ENCODE data around the gene PDE8B.

Gene PDE8B

DNA sequence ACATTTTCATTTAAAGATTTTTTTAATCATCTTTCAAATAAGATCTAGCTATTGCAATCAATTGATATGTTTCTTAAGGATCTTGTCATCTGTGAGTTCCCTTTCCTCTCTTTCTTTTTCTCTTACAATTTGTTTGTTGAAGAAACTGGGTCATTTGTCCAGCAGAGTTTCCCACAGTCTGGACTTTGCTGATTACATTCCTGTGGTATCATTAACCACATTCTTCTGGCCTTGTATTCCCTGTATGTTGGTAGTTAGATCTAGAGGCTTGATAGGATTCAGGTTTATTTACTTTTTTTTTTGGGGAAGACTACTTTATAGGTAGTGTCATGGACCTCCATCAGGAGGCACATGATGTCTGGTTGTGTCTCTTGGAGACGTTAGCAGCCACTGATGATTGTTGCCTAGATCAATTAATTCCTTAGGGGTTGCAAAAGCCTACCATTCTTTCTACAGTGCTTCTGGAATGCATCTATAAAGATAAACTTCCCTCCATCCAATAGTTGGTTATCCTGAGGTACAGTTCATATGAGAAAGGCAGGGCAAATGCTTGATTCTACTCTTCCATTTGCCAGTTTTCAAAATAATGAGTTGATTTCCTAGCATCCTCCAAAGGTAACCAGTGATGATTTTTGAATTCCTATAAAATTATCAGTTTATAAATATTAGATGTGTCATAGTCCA, 14.3 kb downstream of the PDE8B start:
- no peak for TF ChIP-seq RAD21 (IDR thresholded peaks at IDR 0.05; ENCODE audit: low read depth)

GRCh38 chr5:77225531-77225930, 15.1 kb downstream of the PDE8B start:
- TF ChIP-seq TAF1 (IDR thresholded peaks at IDR 0.05; ENCODE audit: low read depth), result no peak
- TF ChIP-seq TCF12 (IDR thresholded peaks at IDR 0.05; ENCODE audit: low read depth), result no peak
- TF ChIP-seq NFIC (IDR thresholded peaks at IDR 0.05), result no peak
- TF ChIP-seq EGR1 (IDR thresholded peaks at IDR 0.05), result no peak
- TF ChIP-seq, protein P1, sequence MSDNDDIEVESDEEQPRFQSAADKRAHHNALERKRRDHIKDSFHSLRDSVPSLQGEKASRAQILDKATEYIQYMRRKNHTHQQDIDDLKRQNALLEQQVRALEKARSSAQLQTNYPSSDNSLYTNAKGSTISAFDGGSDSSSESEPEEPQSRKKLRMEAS (IDR thresholded peaks at IDR 0.05), result no peak
- TF ChIP-seq, protein P2, sequence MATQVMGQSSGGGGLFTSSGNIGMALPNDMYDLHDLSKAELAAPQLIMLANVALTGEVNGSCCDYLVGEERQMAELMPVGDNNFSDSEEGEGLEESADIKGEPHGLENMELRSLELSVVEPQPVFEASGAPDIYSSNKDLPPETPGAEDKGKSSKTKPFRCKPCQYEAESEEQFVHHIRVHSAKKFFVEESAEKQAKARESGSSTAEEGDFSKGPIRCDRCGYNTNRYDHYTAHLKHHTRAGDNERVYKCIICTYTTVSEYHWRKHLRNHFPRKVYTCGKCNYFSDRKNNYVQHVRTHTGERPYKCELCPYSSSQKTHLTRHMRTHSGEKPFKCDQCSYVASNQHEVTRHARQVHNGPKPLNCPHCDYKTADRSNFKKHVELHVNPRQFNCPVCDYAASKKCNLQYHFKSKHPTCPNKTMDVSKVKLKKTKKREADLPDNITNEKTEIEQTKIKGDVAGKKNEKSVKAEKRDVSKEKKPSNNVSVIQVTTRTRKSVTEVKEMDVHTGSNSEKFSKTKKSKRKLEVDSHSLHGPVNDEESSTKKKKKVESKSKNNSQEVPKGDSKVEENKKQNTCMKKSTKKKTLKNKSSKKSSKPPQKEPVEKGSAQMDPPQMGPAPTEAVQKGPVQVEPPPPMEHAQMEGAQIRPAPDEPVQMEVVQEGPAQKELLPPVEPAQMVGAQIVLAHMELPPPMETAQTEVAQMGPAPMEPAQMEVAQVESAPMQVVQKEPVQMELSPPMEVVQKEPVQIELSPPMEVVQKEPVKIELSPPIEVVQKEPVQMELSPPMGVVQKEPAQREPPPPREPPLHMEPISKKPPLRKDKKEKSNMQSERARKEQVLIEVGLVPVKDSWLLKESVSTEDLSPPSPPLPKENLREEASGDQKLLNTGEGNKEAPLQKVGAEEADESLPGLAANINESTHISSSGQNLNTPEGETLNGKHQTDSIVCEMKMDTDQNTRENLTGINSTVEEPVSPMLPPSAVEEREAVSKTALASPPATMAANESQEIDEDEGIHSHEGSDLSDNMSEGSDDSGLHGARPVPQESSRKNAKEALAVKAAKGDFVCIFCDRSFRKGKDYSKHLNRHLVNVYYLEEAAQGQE (IDR thresholded peaks at IDR 0.05; ENCODE audit: low read depth), result no peak
- no peak for TF ChIP-seq RAD21 (IDR thresholded peaks at IDR 0.05; ENCODE audit: low read depth)
- no peak for TF ChIP-seq CEBPB (IDR thresholded peaks at IDR 0.05)
- no peak for TF ChIP-seq FOXM1 (IDR thresholded peaks at IDR 0.05; ENCODE audit: borderline replicate concordance, low read depth)
- TF ChIP-seq TEAD4 (IDR thresholded peaks at IDR 0.05), result no peak
- no peak for TF ChIP-seq ZBTB7A (IDR thresholded peaks at IDR 0.05; ENCODE audit: low read depth)
- TF ChIP-seq, protein P3, sequence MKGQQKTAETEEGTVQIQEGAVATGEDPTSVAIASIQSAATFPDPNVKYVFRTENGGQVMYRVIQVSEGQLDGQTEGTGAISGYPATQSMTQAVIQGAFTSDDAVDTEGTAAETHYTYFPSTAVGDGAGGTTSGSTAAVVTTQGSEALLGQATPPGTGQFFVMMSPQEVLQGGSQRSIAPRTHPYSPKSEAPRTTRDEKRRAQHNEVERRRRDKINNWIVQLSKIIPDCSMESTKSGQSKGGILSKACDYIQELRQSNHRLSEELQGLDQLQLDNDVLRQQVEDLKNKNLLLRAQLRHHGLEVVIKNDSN (IDR thresholded peaks at IDR 0.05), result no peak
- TF ChIP-seq EP300 (IDR thresholded peaks at IDR 0.05; ENCODE audit: borderline replicate concordance), result no peak
- TF ChIP-seq YY1 (IDR thresholded peaks at IDR 0.05; ENCODE audit: low read depth), result no peak
- no peak for TF ChIP-seq CREB1 (IDR thresholded peaks at IDR 0.05; ENCODE audit: low read depth)

- TF ChIP-seq, protein P2 (IDR thresholded peaks at IDR 0.05; ENCODE audit: low read depth), result no peak
Observed at GRCh38 chr5:77229887-77230286, 19.4 kb downstream of the PDE8B start.

GRCh38 chr5:77230727-77231470, 20.4 kb downstream of the PDE8B start:
- no peak for TF ChIP-seq FOXM1 (IDR thresholded peaks at IDR 0.05; ENCODE audit: borderline replicate concordance, low read depth)

- TF ChIP-seq NFIC (IDR thresholded peaks at IDR 0.05) (no peak), EP300 (IDR thresholded peaks at IDR 0.05; ENCODE audit: borderline replicate concordance) (no peak), TCF12 (IDR thresholded peaks at IDR 0.05; ENCODE audit: low read depth) (no peak), CREB1 (IDR thresholded peaks at IDR 0.05; ENCODE audit: low read depth) (no peak), RAD21 (IDR thresholded peaks at IDR 0.05; ENCODE audit: low read depth) (no peak), YY1 (IDR thresholded peaks at IDR 0.05; ENCODE audit: low read depth) (no peak)
- TF ChIP-seq, protein P1 (IDR thresholded peaks at IDR 0.05), result no peak
Observed at GRCh38 chr5:77231471-77232138, 21.1 kb downstream of the PDE8B start.

DNA sequence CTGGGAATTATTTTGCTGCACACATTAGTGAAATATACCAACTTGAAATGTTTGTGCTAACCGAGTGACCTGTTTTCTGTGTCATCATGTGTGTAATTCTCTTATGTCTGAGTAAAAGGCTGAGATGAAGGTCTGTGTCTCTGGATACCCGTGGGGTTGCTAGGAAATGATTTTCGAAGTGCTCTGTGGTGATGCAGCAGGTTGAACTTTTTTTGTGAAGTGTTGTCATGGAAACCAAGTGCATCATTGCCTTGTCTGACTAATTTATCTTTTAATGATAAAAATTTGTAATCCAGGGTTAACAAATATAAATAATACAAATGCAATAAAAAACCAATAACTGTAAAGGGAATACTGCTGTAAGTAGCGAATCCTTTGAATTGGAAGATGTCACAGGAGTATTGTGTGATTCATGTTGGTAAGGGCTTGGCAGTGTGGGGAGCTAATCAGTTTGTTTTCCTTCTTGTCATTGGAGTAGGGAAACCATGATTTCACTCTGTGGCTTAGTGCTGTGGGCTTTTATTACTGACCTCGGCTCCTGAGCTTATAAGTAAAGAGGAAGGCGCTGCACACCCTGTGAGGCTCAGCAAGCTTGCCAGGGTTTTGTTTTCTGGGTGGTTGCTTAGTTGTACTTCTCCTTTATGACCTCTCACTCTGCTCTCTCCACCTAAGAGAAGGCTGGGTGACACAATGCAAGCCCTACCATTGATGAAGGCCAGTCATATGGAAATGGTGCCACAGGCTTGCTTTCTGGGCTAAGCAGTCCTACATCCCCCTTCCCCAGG, 22.3 kb downstream of the PDE8B start:
- TF ChIP-seq, protein P2 (IDR thresholded peaks at IDR 0.05; ENCODE audit: low read depth), result no peak
- no peak for TF ChIP-seq EGR1 (IDR thresholded peaks at IDR 0.05)
- TF ChIP-seq RAD21 (IDR thresholded peaks at IDR 0.05; ENCODE audit: low read depth), result no peak
- TF ChIP-seq YY1 (IDR thresholded peaks at IDR 0.05; ENCODE audit: low read depth), result no peak
- TF ChIP-seq TEAD4 (IDR thresholded peaks at IDR 0.05), result no peak
- no peak for TF ChIP-seq NFIC (IDR thresholded peaks at IDR 0.05)
- TF ChIP-seq TCF12 (IDR thresholded peaks at IDR 0.05; ENCODE audit: low read depth), result no peak
- TF ChIP-seq TAF1 (IDR thresholded peaks at IDR 0.05; ENCODE audit: low read depth), result no peak
- TF ChIP-seq EP300 (IDR thresholded peaks at IDR 0.05; ENCODE audit: borderline replicate concordance), result no peak
- no peak for TF ChIP-seq CEBPB (IDR thresholded peaks at IDR 0.05)
- TF ChIP-seq FOXM1 (IDR thresholded peaks at IDR 0.05; ENCODE audit: borderline replicate concordance, low read depth), result no peak
- TF ChIP-seq CREB1 (IDR thresholded peaks at IDR 0.05; ENCODE audit: low read depth), result no peak
- TF ChIP-seq, protein P3 (IDR thresholded peaks at IDR 0.05), result no peak

All from Ishikawa (cell line).